Measurements from ENCODE around the gene SLC47A2.

Gene SLC47A2

GRCh38 chr17:19645734-19646201, 70.6 kb downstream of the SLC47A2 start:
- peak; percentile 60 for DNase-seq
- Mint-ChIP-seq H3K9me3 (no peaks in the 10 kb centered on the region), H3K27me3 (peaks cover 2% of the 10 kb centered on the region), H3K4me1 (ENCODE audit: low read depth) (peaks cover 46% of the 10 kb centered on the region), H3K4me3 (no peak overlapping the region), H3K27ac (no peak overlapping the region), H3K36me3 (ENCODE audit: low read depth) (peaks cover 1% of the 10 kb centered on the region)

- Mint-ChIP-seq H3K36me3 (ENCODE audit: low read depth) (peaks cover 1% of the 10 kb centered on the region), H3K9me3 (no peaks in the 10 kb centered on the region), H3K4me1 (ENCODE audit: low read depth) (peaks cover 39% of the 10 kb centered on the region), H3K27me3 (peaks cover 2% of the 10 kb centered on the region), H3K4me3 (no peak overlapping the region), H3K27ac (no peak overlapping the region)
- DNase-seq: no peak
Measured at GRCh38 chr17:19644493-19645210, 71.7 kb downstream of the SLC47A2 start.

- no peaks in the 10 kb centered on the region for H3K36me3 Mint-ChIP-seq (ENCODE audit: low read depth)
- peaks cover 9% of the 10 kb centered on the region for H3K27me3 Mint-ChIP-seq
- H3K9me3 Mint-ChIP-seq: no peaks in the 10 kb centered on the region
- H3K4me1 Mint-ChIP-seq (ENCODE audit: low read depth): peaks cover 21% of the 10 kb centered on the region
- no peak overlapping the region for H3K27ac Mint-ChIP-seq
- DNase-seq: no peak
- no peak overlapping the region for H3K4me3 Mint-ChIP-seq
Measured at GRCh38 chr17:19642373-19642893, 74.0 kb downstream of the SLC47A2 start.

GRCh38 chr17:19641687-19642372, 74.6 kb downstream of the SLC47A2 start:
- Mint-ChIP-seq H3K4me1 (ENCODE audit: low read depth) (peaks cover 15% of the 10 kb centered on the region), H3K9me3 (no peaks in the 10 kb centered on the region), H3K27me3 (peaks cover 14% of the 10 kb centered on the region), H3K27ac (no peak overlapping the region), H3K36me3 (ENCODE audit: low read depth) (no peaks in the 10 kb centered on the region), H3K4me3 (no peak overlapping the region)
- no peak for DNase-seq

GRCh38 chr17:19631905-19632304, 84.5 kb downstream of the SLC47A2 start:
- Mint-ChIP-seq H3K36me3 (ENCODE audit: low read depth) (no peaks in the 10 kb centered on the region), H3K4me1 (ENCODE audit: low read depth) (no peaks in the 10 kb centered on the region), H3K27ac (no peak overlapping the region), H3K9me3 (no peaks in the 10 kb centered on the region), H3K27me3 (peaks cover 22% of the 10 kb centered on the region), H3K4me3 (no peak overlapping the region)
- no peak for DNase-seq

GRCh38 chr17:19630661-19631060, 85.7 kb downstream of the SLC47A2 start:
- Mint-ChIP-seq H3K9me3 (no peaks in the 10 kb centered on the region), H3K36me3 (ENCODE audit: low read depth) (no peaks in the 10 kb centered on the region), H3K27me3 (peaks cover 24% of the 10 kb centered on the region), H3K27ac (no peak overlapping the region), H3K4me3 (no peak overlapping the region), H3K4me1 (ENCODE audit: low read depth) (no peaks in the 10 kb centered on the region)
- DNase-seq: no peak

GRCh38 chr17:19630035-19630434, 86.3 kb downstream of the SLC47A2 start:
- Mint-ChIP-seq H3K4me1 (ENCODE audit: low read depth) (no peaks in the 10 kb centered on the region), H3K36me3 (ENCODE audit: low read depth) (no peaks in the 10 kb centered on the region), H3K9me3 (no peaks in the 10 kb centered on the region), H3K27ac (no peak overlapping the region), H3K27me3 (peaks cover 23% of the 10 kb centered on the region), H3K4me3 (no peak overlapping the region)
- no peak for DNase-seq

- Mint-ChIP-seq H3K27ac (no peak overlapping the region), H3K36me3 (ENCODE audit: low read depth) (no peaks in the 10 kb centered on the region), H3K4me1 (ENCODE audit: low read depth) (no peaks in the 10 kb centered on the region), H3K4me3 (no peak overlapping the region), H3K9me3 (no peaks in the 10 kb centered on the region), H3K27me3 (peaks cover 19% of the 10 kb centered on the region)
- no peak for DNase-seq
Measured at GRCh38 chr17:19629449-19629848, 86.9 kb downstream of the SLC47A2 start.

Measured in activated T-cell treated with anti-CD3 and anti-CD28 coated beads, Interleukin-2, amount 50 U/mL, for 24 hours (primary cell).